ENCODE measurements around the gene DUS2. TPM values are rescaled to one million over a fixed set of nuclear protein-coding genes. Genes with fewer than 3 reads are reported as not detected.
"Not testable (repeated sequence)": the region's sequence is repeated elsewhere in the genome, so short reads cannot be mapped to it uniquely, and the experiment has no call there.

Gene DUS2
- total and polyA plus RNA-seq, 9 of the 15 experiments (the other 6 are each of a cell fraction or from before 2014, with no cell fraction given), result 5.8 to 22.5 (median 20.6) TPM

- 0 out of 4 replicates have a peak, but pooled peaks of 1 of the 2 experiments have one; percentile 20 for TF ChIP-seq HDAC1 (IDR thresholded peaks at IDR 0.05)
- peak; percentile 41 for TF ChIP-seq ARID1B (IDR thresholded peaks at IDR 0.05)
- peak; percentile 74 for TF ChIP-seq FOSL1 (tag; conservative IDR thresholded peaks at IDR 0.05)
- peak; percentile 61 for TF ChIP-seq ATF3 (IDR thresholded peaks at IDR 0.05)
- not testable (repeated sequence) for TF ChIP-seq ATF3 (CRISPR knock-in tag; conservative IDR thresholded peaks at IDR 0.05); NR2C1 (IDR thresholded peaks at IDR 0.05); NR2C2 (CRISPR knock-in tag; IDR thresholded peaks at IDR 0.05); JUND (tag; IDR thresholded peaks at IDR 0.05; ENCODE audit: borderline replicate concordance, low read depth, low read length)
- TF ChIP-seq NR2C1 (tag; IDR thresholded peaks at IDR 0.05), result peak; percentile 32; the same call in 1 of the 2 replicates
- peak; percentile 25; the same call in 1 of the 2 replicates for TF ChIP-seq NR2C2 (tag; IDR thresholded peaks at IDR 0.05)
- 0 out of 2 replicates have a peak, but pooled peaks have one; percentile 5 for TF ChIP-seq CBFA2T3 (IDR thresholded peaks at IDR 0.05)
- 0 out of 2 replicates have a peak, but pooled peaks have one; percentile 34 for TF ChIP-seq SMARCA4 (IDR thresholded peaks at IDR 0.05)
- TF ChIP-seq JUND (IDR thresholded peaks at IDR 0.05; ENCODE audit: borderline replicate concordance, low read depth, low read length), result peak; percentile 43; the same call in 1 of the 2 replicates
Observed at GRCh38 chr16:68030108-68030507, 7.0 kb downstream of the DUS2 start (continued).
